Endothelial cell of umbilical vein (primary cell): Measurements from ENCODE around the gene FAM163A. TPM values are rescaled to one million over a fixed set of nuclear protein-coding genes. Genes with fewer than 3 reads are reported as not detected.

ENCODE experiments used
- polyA plus RNA-seq, 4 experiments: library from polyadenylated mRNA; depleted of rRNA in 3 of 4; stranded (reverse) in 3 of 4; unstranded in 1 of 4; fragments of >200 nt; gene quantifications; 2 replicates each; pipeline versions ENCODE4 v1.2.1 to v1.2.3, GENCODE V29; 2011 to 2012; ENCODE audit warnings: missing spikeins in 1 of 4
- total RNA-seq: library from RNA; stranded (reverse); gene quantifications from 2 replicates; pipeline ENCODE4 v1.2.3, GENCODE V29; 2021

Gene FAM163A
- total and polyA plus RNA-seq, 2 donors (not counting 3 experiments of a cell fraction or from before 2014, with no cell fraction given), result not detected

Other genes starting within 250 kb of the FAM163A start
- gene NPHS2, start 167.3 kb upstream of the FAM163A start, total RNA-seq, result not detected in 2 replicates
- gene NPHS2, start 167.3 kb upstream of the FAM163A start, polyA plus RNA-seq, result not detected in 2 replicates
- not detected in 2 replicates for gene TDRD5, start 151.5 kb upstream of the FAM163A start, total RNA-seq
- gene TDRD5, start 151.5 kb upstream of the FAM163A start, polyA plus RNA-seq, result not detected in 2 replicates
- gene TOR1AIP2, start 134.5 kb downstream of the FAM163A start, total RNA-seq, result 101 and 102 TPM in 2 replicates
- gene TOR1AIP2, start 134.5 kb downstream of the FAM163A start, polyA plus RNA-seq, result 15.5 and 18.6 TPM in 2 replicates
- 28.8 and 30.2 TPM in 2 replicates for gene TOR1AIP1, start 139.0 kb downstream of the FAM163A start, total RNA-seq
- 10.9 and 12.0 TPM in 2 replicates for gene TOR1AIP1, start 139.0 kb downstream of the FAM163A start, polyA plus RNA-seq
- 30.1 and 30.3 TPM in 2 replicates for gene CEP350, start 211.5 kb downstream of the FAM163A start, total RNA-seq
- gene CEP350, start 211.5 kb downstream of the FAM163A start, polyA plus RNA-seq, result 2.7 and 4.8 TPM in 2 replicates